GM18508 (cell line): ENCODE data around the gene PQBP1.
A peak's percentile ranks its signal among the peaks of the same experiment; 100 is the strongest.
"Not testable (repeated sequence)": the region's sequence is repeated elsewhere in the genome, so short reads cannot be mapped to it uniquely, and the experiment has no call there.

Experiments used
- ATAC-seq: cut with Tn5 transposase; IDR thresholded peaks from one replicate; pipeline ENCODE4 v1.9.1; 2021; ENCODE audit warnings: moderate number of reproducible peaks; ENCODE audit not compliant: insufficient read depth, unreplicated experiment

Gene PQBP1, protein sequence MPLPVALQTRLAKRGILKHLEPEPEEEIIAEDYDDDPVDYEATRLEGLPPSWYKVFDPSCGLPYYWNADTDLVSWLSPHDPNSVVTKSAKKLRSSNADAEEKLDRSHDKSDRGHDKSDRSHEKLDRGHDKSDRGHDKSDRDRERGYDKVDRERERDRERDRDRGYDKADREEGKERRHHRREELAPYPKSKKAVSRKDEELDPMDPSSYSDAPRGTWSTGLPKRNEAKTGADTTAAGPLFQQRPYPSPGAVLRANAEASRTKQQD

DNA sequence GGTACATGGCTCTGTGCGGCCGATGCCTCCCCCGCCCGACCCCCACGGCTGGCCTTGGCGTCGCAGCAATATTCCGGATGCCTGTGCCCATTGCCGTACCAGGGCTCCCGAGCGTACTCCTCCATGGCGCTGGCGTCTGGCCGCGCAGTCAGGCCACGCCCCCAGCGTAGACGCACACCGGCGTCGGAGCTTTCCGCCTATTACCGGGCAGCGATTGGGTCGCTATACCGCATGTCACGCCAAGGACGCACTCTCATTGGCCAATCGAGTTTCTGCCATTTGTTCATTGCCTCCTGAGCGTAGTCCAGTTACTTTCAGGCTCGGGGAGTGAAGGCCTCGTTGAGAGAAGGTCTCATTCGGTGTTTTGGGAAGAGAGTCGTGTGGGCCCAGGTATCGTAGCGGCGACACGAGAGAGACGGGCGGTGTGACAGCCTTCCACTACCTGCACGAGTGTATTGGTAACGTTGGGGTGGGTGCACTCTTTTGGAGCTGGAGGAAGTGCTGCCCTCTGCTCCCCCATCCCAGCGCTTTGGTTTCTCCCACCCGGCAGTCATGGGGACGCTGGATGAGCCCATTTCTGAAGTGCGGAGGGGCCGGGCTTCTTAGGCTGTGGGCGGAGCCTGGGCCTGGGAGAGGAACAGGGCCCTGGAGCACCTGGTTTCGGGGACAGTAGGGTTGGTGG is at the start of gene PQBP1, which contains the start of gene TIMM17B:
Gene PQBP1, plus strand, starts transcription at position 306 of the 682 bp plus-strand sequence. CDS start 580 bp downstream, outside the sequence.
Gene TIMM17B, minus strand, starts transcription at position 144 of the 682 bp plus-strand sequence. Its CDS starts 19 bp downstream, at position 125.
- peak; percentile 75 for ATAC-seq

DNA sequence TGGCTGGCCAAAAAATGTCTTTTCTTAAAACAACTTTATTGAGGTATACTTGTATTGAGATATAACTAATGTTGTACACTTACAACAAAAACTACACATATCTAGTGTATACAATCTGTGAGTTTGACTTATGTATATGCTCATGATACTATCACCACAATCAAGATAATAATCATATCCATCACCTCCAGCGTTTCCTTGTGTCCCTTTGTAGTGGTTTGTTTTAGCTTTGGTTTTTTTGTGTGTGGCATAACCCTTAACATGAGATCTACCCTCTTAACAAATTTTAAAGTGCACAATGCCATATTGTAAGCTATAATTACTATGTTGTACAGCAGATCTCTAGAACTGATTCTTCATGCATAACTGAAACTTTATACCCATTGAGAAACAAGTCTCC is 48.9 kb upstream of the PQBP1 start:
- no peak for ATAC-seq

DNA sequence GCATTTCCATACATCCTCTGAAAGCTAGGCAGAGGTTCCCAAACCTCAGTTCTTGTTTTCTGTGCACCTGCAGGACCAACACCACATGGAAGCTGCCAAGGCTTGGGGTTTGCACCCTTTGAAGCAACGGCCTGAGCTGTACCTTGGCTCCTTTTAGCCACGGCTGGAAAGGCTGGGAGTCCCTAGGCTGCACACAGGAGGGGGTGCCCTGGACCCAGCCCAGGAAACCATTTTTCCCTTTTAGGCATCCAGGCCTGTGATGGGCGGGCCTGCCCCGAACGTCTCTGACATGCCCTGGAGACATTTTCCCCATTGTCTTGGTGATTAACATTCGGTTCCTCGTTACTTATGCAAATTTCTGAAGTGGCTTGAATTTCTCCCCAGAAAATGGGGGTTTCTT is 44.9 kb upstream of the PQBP1 start:
- ATAC-seq, result no peak

DNA sequence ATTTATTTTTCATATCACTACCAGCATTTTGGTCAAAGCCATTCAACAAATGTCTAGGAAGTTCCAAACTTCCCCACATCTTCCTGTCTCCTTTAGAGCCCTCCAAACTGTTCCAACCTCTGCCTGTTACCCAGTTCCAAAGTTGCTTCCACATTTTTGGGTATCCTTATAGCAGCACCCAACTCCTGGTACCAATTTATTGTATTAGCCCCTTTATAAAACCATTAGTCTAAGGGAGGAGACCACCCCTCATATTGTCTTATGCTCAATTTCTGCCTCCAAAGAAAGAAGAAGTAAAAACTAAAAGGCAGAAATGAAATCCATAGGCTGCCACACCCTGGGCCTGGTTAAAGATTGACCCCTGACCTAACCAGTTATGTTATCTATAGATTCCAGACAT is 44.2 kb upstream of the PQBP1 start:
- not testable (repeated sequence) for ATAC-seq

DNA sequence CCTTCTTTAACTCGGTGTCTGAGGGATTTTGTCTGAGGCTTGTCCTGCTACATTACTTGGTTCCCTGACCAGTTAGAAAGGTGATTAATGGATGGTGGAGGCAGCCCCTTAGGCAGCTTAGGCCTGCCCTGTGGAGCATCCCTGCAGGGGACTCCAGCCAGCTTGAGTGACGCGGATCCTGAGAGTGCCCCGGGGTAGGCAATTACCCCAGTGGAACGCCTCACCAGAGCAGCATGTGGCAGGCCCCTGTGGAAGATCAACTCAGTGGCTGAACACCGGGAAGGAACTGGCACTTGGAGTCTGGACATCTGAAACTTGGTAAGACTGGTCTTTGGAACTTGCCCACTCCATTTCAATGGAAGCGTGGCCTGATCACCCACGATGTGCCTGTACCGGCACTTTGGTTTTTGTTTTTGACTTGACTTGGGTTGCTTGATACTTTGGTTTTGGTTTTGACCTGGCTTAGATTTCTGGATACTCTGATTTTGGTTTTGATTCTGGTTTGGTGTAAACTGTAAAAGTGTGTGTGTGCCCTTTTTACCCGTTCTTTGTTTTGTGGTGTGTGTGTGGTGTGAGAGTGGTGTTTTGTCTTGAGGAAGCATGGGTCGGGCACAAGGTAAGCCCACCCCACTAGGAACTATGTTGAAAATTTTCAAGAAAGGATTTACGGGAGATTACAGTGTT is 43.5 kb upstream of the PQBP1 start:
- not testable (repeated sequence) for ATAC-seq

DNA sequence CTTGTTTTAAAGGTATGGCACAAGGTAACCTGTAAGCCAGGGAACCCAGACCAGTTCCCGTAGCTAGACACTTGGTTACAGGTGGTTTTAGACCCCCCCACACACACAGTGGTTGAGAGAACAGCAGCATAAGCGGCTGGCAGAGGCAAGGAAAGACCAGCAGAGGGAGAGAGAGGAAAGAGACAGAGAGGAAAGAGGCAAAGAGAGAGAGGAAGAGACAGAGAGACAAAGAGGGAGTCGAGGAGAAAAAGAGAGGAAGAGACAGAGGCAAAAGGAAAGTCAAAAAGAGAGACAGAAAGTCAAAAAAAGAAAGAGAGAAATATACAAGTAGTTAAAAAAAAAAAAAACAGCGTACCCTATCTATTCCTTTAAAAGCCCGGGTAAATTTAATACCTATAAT is 42.8 kb upstream of the PQBP1 start:
- no peak for ATAC-seq

DNA sequence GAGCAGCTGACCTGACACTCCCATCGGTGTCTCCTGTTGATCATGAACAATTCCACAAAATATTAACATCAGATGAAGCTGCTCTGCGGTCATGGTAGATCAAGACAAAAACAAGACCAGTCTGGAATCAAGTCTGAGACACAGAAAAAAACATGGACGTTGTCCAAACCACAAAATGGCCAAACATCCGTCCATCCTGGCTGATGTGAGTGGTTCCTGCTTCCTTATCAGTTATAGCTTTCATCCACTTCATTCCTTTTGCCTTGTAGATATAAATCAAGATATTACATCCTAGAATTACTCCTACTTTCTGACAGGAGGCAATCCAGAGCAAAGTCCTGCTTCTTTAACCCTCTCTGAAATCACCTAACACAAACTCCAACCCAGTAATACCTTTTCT is 33.5 kb upstream of the PQBP1 start:
- ATAC-seq, result no peak

DNA sequence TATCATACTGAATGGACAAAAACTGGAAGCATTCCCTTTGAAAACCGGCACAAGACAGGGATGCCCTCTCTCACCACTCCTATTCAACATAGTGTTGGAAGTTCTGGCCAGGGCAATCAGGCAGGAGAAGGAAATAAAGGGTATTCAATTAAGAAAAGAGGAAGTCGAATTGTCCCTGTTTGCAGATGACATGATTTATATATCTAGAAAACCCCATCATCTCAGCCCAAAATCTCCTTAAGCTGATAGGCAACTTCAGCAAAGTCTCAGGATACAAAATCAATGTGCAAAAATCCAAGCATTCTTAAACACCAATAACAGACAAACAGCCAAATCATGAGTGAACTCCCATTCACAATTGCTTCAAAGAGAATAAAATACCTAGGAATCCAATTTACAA is 25.7 kb upstream of the PQBP1 start:
- not testable (repeated sequence) for ATAC-seq

DNA sequence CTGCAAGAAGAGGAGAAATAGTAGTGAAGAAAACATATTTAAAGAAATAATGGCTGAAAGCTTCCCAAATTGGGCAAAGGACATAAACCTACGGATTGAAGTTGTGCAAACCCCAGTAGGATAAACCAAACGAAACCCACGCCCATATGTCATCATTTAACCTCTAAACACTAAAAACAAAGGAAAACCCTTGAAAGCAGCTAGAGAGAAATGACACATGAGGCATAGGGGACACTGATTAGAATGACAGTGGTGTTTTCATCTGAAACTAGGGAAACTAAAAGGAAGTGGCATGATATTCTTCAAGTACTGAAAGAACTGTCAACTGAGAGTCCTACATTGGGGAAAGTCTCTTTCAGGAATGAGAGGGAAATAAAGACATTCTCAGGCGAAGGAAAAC is 20.8 kb upstream of the PQBP1 start:
- ATAC-seq, result not testable (repeated sequence)

DNA sequence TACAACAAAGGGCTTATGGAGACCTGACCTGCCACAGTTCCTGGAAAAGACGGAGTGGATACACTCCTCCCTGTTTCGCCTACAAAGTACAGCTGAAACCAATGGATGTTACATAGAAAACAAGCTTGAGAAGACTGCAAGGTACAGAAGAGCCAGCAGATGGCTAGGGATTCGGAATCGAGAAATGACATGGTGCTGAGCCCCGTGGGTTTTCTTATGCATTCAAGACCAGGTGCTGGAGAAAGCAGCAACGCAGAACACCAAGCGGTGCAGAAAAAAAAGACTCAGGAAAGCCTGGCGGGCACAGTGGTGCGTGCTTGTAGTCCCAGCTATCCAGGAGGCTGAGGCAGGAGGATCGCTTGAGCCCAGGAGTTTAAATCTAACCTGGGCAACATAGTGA is 14.0 kb upstream of the PQBP1 start:
- no peak for ATAC-seq

DNA sequence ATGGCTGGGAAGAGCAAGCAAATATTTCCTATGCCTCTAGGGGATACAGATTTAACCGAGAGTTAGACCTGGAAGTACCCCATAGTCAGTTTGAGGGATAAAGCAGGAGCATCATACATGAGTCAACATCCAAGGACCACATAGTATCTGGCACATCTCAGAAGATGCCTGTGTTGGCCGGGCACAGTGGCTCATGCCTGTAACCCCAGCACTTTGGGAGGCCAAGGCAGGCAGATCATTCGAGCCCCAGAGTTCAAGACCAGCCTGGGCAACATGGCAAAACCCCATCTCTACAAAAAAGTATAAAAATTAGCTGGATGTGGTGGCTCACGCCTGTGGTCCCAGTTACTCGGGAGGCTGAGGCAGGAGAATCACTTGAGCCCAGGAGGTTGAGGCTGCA is 11.1 kb upstream of the PQBP1 start:
- not testable (repeated sequence) for ATAC-seq

DNA sequence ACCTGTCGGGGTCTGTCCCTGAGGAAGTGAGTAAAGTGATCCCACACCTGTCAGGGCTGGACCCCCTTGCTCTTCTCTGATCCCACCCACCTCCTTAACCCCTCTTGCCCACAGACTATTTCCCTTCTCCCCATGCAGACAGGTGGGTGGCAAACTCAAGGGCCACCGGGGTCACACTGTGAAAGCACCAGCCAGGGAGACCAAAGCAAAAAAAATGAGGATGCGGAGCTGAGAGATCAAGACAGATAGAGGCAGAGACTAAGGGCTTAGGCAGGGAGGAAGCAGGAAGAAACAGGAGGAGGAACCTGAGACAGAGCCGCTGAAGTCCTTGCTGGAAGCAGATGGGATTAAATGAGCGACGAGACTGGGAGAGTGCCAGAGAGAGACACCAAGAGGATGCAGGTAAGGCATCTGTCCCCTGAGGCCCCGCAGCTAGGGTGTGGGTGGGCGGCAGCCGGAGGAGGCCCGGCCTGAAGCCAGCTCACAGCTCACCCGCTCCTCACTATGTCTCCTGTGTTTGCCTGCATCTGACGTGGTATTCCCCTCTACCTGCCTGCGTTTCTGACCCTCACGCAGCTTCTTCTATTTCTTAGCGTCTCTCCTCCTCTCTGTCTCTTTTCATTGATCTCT is 7.3 kb upstream of the PQBP1 start:
- ATAC-seq, result no peak

DNA sequence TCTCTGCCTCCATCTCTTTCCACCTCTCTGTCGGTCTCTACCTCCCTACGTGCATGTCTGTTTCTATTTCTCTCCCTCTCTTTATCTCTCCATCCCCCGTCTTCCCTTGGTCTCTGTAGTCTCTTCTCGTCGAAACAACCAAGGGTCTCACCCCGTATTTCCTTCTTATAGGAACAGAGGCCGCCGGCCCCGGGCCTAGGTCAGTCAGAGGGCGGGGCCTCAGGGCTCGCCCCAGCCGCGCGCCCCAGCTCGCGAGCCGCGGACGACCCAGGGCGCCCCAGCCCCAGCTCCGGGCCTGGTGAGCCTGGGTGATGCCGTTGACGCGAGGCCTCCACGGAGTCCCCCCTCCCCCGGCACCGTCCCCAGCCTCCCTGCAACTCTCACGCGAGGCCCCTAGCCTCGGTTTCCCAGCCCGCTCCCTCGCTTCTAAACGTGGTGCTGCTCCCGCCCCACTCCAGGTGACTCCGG is 6.8 kb upstream of the PQBP1 start:
- ATAC-seq, result no peak

DNA sequence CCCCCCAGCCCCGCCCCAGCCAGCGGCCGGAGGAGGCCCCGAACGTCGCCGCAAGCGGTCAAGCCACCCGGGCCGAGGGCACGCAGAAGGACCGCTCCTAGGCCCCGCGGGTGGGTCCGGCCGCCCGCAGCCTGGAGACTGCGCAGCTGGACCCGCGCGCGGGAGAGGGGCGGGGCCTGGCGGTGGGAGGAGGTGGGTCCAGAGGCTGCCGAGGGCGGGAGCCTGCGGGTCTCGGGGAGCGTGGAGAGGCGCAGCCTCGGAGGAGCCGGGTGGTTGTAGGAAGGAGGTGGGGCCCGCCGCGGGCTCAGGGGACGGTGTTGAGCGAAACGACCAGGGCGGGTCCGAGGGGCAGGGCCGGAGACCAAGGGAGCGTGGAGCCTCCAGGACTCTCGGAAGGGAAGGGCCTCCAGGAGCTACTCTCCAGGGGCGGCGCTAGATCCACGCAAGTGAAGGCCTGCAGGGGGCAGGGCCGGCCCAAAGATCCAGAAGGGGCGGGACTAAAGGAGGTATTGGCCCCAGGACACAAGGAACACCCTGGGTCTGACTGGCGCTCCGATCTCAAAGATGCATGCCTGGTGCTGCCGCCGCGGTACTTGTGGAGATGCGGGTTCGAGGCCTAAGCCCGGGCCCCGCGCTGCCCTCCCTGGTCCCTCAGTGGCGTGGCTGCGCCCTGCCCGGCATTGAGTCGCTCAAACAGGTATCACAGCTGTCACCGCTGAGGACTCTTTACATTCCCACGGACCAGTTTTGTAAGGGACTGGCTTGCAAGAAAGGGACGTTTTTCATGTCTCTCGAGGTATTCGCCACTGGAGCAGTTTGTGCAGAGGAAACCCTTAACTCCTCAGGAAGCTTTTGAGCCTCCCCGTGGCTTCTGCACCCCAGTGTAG is 6.1 kb upstream of the PQBP1 start:
- ATAC-seq, result no peak

DNA sequence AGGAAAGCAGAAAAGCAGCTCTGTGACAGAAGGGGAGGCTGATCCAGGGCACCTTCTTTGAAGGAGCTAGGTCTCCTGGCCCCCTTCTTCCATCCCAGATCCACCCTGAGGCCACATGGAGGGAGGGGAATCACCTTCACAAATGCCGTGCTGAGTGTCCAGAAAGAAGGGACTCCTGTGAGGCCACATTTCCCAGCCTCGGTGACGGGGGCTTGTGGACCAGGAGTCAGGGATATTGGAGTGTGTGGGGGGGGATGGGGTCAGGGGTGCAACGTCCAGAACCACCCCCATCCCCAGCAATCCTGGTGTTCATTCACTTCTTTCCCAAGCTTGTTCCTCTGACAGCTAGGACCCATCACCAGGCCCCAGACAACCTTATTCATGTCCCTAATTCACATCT is 4.8 kb upstream of the PQBP1 start:
- ATAC-seq, result no peak

DNA sequence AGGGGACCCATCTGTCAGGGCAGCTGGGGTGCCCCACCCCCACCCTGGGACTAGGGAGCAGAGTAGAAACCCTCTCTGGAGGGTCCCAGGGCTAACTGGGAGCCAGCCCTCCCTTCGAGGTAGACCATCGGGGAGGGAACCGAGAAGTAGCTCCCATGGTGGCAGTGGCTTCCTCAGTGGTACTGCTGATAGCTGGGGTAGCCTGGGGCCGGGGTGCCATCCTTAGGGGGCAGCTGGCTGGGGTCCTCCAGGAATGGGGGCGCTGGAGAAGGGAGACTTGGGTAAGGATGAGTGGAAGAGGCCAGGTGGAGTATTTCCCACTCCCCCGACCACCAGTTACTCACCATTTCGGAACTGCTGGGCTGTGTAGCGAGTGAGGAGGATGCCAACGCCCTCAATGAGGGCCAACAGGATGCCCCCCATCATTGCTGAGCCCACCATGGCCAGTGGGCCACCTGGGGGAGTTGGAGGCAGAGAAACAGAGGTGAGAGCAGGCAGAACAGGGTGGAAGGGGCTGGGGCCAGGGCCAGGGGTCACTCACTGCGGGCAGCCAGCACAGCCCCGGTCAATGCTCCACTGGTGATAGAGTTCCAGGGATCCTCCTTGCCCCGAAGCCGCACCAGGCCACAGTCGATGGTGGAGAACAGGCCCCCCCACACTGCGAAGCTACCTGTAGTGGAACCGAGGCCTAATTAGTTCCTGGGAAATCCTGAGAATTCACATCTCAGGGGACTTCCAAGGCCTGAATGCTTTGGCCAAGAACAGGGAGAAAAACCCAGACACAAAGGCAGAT is 4.0 kb upstream of the PQBP1 start:
- no peak for ATAC-seq

DNA sequence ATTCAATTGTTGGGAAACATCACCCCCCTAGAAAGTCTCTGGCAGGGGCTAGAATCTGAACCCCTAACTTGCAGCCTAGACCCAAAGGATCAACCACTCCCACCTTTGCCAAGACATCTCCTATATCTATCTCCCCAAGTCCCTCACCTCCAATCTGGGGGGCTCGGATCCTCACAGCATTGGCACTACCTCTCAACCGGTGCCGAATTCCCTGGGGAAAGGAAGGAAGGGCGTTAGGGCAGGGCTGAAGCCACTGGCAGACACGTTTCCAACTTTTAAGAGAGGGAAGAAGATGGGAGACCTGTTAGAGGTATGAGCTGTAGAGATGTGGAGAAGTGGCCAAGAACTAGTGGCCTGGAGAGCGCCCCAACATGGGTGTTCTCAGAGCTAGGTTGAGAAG is 2.8 kb upstream of the PQBP1 start:
- ATAC-seq, result no peak

DNA sequence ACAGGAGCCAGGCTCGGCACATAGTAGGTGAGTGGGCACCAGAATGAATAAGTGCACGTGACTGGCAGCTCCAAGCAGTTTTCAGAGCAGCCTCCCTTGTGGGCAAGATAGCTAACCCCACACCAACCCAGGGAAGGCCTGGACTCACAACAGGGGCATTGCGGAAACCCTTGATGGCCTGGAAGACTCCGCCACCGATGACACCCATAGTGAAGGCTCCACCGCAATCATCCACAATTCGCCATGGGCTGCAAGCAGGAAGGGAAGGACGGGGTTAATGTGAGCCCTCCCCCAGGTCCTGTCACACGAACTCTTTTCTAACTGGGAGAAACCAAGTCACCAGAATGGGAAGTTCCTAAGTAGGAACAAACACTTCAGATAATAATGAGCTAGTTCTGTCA is 1.1 kb upstream of the PQBP1 start:
- no peak for ATAC-seq

DNA sequence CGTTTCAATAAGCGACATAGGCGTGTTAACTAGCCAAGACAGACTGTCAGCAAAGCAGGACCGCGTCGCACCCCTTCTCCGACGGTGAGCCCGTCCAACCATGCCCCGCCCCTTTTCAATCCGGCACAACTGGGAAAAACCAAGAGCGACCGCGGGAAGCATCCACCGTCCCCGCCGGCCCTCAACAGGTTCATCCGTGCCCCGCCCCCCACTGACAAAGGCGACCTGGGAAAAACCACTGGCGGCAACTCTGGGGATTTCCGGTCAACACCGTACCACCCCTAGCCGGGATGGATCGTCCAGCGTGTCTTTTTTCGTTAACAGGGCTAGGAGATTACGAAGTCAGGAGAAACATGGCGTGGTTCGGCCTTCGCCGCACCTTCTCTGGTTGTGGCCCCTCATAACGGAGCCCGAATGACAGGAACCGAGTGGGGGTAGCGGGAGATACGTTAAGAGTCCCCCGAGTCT is 539 bp upstream of the PQBP1 start:
- ATAC-seq, result peak; percentile 16
